M059J (cell line): ENCODE results near the gene LPCAT1. TPM values are rescaled to one million over a fixed set of nuclear protein-coding genes. Genes with fewer than 3 reads are reported as not detected.

Source experiments
- DNase-seq: peaks from one replicate; pipeline ENCODE4 v3.0.0-alpha.2; 2012; ENCODE audit warnings: low read depth
- total RNA-seq: library from RNA; depleted of rRNA; stranded (reverse); fragments of >200 nt; shearing (Covaris generic); gene quantifications from 2 replicates; pipeline ENCODE4 v1.2.3, GENCODE V29; 2014

Gene LPCAT1
- total RNA-seq, 1 experiment from 2014 or later: 41.1 TPM

- peak; percentile 99 for DNase-seq
Measured at GRCh38 chr5:1555011-1555807, 31.4 kb upstream of the LPCAT1 start.

DNA sequence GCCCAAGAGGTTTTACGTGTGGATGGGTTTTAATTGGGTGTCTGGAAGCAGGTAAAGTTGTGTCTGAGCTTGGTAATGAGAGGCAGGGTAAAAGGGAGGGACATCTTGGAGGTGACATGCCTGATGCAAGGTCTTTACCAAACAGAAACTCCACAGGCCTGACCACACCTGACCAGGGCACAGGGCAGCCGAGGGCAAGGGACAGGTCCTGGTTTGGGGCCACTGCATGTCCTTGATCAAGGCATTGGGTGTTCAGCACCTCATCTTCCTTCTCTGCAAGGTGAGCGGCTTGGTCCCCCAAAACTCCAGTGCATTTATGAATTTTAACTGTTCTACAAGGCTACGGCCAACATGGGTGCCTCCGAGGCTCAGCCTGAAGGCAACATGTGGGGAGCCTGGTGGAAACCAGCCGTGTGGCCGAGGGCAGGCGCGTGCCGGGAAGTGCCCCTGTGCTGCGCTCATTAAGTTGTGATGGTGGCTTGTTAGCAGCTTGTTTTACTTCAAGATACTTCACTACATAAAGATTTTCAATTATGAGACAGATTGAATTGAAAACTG lies 30.7 kb upstream of the LPCAT1 start:
- DNase-seq: no peak

- DNase-seq: no peak
Measured at GRCh38 chr5:1553539-1554409, 30.0 kb upstream of the LPCAT1 start.

DNA sequence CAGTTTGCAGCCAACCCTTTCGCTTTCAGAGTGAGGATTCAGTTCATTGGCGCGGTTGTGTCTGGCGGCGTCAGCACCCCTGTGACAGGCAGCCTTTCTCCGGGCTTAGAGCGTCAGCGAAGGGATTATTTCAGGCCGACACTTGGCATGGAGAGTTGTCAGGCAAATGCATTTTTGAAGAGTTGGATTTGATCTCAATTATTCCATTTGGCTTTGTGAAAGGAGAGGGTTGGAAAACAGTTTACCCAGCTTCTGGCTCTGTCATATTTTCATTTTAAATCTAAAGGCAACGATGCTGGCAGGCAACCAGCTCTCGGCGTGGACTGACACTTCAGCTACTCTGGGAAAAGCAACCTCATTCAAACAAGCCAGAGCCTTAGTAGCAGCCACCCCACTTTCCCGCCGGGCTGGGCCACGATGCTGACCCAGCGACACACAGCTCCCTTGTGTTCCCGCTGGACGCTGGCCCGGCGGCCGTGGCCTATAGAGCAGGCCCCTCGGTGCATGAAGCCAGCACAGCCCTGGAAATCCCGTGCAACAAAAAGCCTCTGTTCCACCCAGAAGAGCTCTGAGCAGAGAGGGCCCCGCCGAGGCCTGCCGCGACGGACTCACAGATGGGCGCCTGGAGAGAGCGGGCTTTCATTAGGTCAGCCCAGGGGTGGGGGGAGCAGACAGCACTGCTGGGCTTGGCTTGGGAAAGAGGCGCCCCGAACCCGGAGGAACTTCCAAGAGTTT lies 28.9 kb upstream of the LPCAT1 start:
- DNase-seq: no peak

DNA sequence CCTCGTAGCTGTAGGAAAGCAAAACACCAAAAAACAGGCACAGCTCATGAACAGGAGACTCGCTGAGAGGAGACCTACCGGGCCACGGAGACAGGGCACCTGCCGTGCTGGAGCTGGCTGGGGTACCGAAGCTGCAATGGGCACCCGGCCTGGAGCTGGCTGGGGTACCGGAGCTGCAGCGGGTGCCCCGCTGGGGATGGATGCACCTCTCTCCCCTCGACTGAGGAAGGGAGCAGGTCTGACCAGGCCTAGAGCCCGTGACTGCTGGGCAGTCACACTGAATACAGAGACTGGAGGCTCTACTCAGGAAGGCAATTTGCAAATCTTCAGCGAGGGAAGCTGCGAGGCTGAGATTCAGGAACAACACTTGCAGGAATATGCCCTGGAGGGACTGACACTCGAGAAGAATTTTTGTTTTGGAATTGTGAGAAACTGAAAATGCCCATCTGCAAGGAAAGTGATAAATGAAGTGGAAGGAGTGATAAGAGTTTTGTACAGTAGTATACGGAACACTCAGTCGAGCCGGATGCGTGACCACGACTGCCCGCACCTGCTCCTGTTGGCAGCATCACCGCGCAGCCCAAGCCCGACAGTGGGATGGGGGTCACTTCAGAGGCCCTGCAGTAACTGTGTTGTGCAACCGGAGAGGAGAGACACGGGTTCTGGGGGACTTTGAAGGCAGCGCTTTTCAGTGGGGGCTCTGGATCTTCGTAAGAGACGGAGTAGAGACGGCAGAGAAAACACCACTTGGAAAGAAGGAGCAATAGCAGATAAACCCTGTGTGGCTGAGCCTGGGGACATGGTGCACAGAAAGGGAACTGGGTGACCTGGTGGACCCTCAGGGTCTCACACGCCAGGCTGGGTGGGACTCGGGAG lies 27.9 kb upstream of the LPCAT1 start:
- DNase-seq: no peak

DNA sequence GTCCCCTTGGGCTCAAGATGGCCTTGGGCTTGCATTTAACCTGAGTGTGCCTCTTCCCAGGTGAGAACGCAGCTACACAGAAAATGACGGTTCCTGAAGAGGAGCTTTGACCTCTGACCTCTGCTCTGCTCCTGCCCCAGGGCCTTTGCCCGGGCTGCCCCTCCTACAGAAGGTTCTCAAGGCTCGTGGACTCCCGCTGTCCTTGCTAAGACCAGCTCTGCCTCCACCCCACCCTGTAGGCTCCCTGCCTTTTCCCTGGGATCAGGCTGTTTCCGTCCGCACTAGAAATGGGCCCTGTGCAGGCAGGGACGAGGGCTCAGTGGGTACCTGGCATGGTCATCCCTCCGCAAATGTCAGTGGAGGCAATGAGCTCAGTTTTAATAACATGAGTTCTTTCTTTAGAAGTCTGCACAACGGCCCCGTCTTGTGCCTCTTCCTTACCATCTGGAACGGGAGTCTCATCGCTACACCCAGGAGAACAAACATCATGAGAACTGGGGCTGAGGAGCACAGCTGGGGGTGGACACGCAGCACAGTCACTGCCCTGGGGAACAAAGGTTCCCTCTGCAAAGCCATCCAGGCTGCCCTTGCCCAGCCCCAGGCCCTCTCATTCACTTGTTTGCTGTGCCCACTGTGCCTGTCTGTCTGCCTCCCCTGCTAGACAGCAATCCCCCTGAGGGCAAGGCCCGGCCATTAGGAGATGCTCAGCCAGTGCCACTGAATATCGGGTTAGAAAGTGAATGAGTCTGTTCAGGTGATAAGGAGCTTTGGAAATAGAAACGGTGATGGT lies 26.7 kb upstream of the LPCAT1 start:
- no peak for DNase-seq

DNA sequence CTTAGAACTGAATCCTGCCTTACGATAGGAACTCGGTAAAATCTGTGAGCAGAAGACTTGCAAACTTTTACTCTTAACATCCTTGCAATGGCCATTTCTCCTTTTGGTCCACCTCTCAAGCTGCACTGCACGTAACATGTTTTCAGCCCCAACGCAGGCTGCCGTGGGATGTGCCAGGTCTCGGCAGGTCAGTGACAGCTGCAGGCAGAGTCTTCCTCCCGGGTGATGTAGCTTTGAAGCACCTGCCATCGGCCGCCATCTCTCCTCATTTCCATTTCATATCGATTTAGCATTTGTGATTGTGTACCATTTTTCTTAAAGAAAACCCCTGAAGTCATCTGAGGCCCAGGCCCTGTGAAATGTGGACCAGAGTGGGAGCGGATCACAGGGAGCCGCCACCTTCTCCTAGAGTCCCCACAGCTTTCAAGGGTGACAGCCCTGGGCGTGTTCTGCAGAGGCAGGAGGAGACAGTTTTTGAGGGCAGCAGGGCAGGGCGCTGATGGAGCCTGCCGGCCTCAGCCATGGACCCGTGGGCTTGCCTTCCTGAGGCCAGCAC lies 25.8 kb upstream of the LPCAT1 start:
- DNase-seq: no peak

- no peak for DNase-seq
Measured at GRCh38 chr5:1548702-1549474, 25.1 kb upstream of the LPCAT1 start.

DNA sequence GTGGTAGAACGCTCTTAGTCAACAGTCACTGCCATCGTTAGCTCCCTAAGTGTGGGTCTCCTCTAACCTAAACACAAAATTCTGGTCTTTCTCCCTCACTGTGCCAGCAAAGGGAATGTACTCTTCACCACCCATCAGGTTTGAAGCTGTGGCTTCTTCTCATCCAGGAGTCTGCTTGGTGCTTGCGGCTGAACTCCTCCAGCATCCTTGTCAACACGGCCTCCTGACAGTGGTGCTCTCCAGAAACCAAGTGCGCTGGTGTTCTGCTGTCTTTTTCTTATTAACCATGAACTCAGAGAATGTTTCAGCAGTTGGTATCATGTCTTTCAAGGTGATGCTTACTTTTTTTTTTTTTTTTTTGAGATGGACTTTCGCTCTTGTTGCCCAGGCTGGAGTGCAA lies 23.9 kb upstream of the LPCAT1 start:
- DNase-seq: no peak

- DNase-seq: no peak
Measured at GRCh38 chr5:1547236-1547635, 23.5 kb upstream of the LPCAT1 start.

GRCh38 chr5:1546556-1546955 lies 22.8 kb upstream of the LPCAT1 start:
- DNase-seq: no peak

- DNase-seq: no peak
Measured at GRCh38 chr5:1545805-1546355, 22.1 kb upstream of the LPCAT1 start.

DNA sequence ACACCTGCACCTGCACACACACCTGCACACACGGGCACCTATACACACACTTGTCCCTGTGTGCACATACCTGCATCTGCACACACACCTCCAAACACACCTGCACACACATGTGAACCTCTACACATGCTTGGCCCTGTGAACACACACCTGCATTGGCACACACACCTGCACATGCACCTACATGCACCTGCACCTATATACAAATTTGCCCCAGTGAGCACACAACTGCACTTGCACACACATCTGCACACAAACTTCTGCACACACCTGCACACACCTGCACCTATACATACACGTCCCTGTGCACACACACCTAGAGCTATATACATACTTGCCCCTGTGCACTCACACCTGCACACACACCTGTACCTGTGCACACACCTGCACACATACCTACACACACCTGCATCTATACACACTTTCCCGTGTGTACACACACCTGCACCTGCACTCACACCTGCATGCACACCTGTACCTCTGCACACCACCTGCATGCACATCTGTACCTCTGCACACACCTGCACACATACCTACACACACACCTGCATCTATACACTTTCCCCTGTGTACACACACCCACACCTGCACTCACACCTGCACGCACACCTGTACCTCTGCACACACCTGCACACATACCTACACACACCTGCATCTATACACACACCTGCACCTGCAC lies 21.5 kb upstream of the LPCAT1 start:
- DNase-seq: no peak

DNA sequence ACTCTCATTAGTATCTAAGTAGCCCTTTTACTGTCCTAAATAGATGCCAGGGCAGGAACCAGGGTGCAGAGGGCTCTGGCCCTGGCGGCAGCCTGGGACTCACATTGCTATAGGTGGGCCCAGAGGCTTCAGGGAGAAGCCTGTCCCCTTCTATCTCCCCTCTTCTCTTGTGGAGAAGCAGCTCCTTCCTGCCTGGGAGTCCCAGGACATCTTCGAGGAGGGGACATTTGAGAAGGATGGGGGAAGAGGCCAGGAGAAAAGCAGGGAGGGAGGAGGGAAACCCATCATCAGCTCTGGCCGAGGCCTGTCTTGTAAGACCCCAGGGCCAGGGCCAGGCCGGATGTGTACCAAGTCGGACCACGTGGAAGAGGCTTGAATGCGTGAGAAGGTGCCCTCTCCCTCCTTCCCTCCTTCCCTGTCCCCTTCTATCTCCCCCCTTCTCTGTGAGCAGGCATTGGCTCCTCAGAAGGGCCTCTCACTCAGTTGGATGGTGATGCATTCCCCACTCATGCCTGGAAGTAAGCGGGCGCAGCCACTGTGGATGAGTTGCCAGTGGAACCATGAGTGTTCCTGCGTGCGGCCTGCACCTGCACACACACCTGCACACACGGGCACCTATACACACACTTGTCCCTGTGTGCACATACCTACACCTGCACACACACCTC lies 20.7 kb upstream of the LPCAT1 start:
- DNase-seq: no peak

- DNase-seq: no peak
Measured at GRCh38 chr5:1543398-1544293, 19.9 kb upstream of the LPCAT1 start.

DNA sequence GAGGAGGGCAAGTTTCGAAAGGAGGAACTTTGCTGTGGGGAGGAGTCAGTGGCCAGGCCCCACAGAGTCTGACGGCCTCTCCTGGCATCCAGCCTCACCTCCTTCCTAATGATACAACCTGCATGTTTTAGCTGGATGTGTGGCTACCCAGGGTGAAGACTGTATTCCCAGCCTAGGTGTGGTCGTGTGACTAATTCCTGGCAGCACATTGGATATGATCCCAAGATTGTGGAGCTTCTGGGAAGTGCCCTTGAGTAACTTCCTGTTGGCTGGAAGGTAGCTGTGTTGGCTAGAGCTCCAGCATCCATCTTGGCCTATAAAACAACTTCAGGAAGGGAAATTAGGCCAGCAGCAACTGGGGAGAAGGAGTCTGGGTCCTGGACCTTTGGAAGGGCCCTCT lies 19.0 kb upstream of the LPCAT1 start:
- DNase-seq: peak; percentile 90
